HG02973 (cell line): ENCODE results near the gene TMEM87B.

Experiments used
- ATAC-seq: cut with Tn5 transposase; IDR thresholded peaks from one replicate; pipeline ENCODE4 v1.9.1; 2021; ENCODE audit warnings: moderate library complexity; ENCODE audit not compliant: unreplicated experiment

The TMEM87B gene

GRCh38 chr2:112149194-112149593 is 94.1 kb downstream of the TMEM87B start:
- no peak for ATAC-seq

GRCh38 chr2:112149866-112150435 is 94.9 kb downstream of the TMEM87B start:
- ATAC-seq, result no peak

- ATAC-seq, result no peak
These were observed 95.4 kb downstream of the TMEM87B start for GRCh38 chr2:112150447-112150846.

GRCh38 chr2:112150851-112151250 is 95.8 kb downstream of the TMEM87B start:
- ATAC-seq, result no peak

- ATAC-seq, result no peak
These were observed 96.2 kb downstream of the TMEM87B start for GRCh38 chr2:112151271-112151670.

GRCh38 chr2:112151701-112152440 is 96.8 kb downstream of the TMEM87B start:
- no peak for ATAC-seq

- no peak for ATAC-seq
These were observed 97.6 kb downstream of the TMEM87B start for GRCh38 chr2:112152476-112153178.

- ATAC-seq, result no peak
These were observed 98.1 kb downstream of the TMEM87B start for GRCh38 chr2:112153179-112153490.

- no peak for ATAC-seq
These were observed 98.4 kb downstream of the TMEM87B start for GRCh38 chr2:112153501-112153900.

- ATAC-seq, result no peak
These were observed 99.4 kb downstream of the TMEM87B start for GRCh38 chr2:112154246-112155117.

- no peak for ATAC-seq
These were observed 100.5 kb downstream of the TMEM87B start for GRCh38 chr2:112155331-112156151.

GRCh38 chr2:112156152-112156986 is 101.3 kb downstream of the TMEM87B start:
- no peak for ATAC-seq

GRCh38 chr2:112157472-112157871 is 102.4 kb downstream of the TMEM87B start:
- no peak for ATAC-seq

GRCh38 chr2:112159454-112159921 is 104.4 kb downstream of the TMEM87B start:
- ATAC-seq, result no peak

- no peak for ATAC-seq
These were observed 105.5 kb downstream of the TMEM87B start for GRCh38 chr2:112160283-112161250.

- ATAC-seq, result no peak
These were observed 106.5 kb downstream of the TMEM87B start for GRCh38 chr2:112161431-112162145.

GRCh38 chr2:112162341-112162740 is 107.3 kb downstream of the TMEM87B start:
- no peak for ATAC-seq

GRCh38 chr2:112162956-112163355 is 107.9 kb downstream of the TMEM87B start:
- no peak for ATAC-seq
